ENCODE measurements around the gene SLC16A3. TPM values are rescaled to one million over a fixed set of nuclear protein-coding genes. Genes with fewer than 3 reads are reported as not detected.

SLC16A3 gene
- total and polyA plus RNA-seq, 2 experiments from 2014 or later, result 63.2 to 313 TPM

GRCh38 chr17:82269882-82270500 is 41.1 kb downstream of the SLC16A3 start:
- DNase-seq (ENCODE audit: low read depth in 1 of 2, low spot score in 1 of 2), result no peak
- no peak for TF ChIP-seq CTCF (IDR thresholded peaks at IDR 0.05; ENCODE audit: low read depth, low read length)
- Histone ChIP-seq H3K9me3 (ENCODE audit: low read depth) (no peaks in the 10 kb centered on the region), H3K36me3 (peaks cover 26% of the 10 kb centered on the region), H3K27ac (no peak overlapping the region), H3K4me3 (no peak overlapping the region), H3K27me3 (no peaks in the 10 kb centered on the region), H3K4me1 (ENCODE audit: low read depth) (peaks cover 48% of the 10 kb centered on the region)

DNA sequence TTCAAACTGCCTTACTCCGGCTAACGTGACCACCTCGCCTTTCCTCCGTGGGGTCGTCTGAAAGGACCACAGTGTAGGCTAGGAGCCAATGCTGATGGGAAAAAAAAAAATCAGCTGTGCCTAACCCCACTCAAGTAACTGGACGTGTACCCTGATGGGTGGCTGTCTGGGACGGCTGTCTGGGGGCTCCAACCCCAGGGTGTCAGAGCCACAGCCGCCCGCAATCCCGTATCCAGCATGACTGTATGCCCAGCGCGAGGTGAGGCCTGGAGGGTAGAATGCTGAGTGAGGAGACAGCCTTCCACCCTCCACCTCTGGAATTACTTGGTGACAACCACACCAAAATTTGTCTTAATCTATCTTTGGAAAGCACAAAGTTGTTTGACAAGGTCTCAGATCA is 41.8 kb downstream of the SLC16A3 start:
- peaks cover 48% of the 10 kb centered on the region for H3K4me1 ChIP-seq (ENCODE audit: low read depth)
- DNase-seq (ENCODE audit: low read depth in 1 of 2, low spot score in 1 of 2), result no peak
- H3K27me3 ChIP-seq, result no peaks in the 10 kb centered on the region
- H3K36me3 ChIP-seq, result peaks cover 19% of the 10 kb centered on the region
- no peak overlapping the region for H3K4me3 ChIP-seq
- no peak overlapping the region for H3K27ac ChIP-seq
- TF ChIP-seq CTCF (IDR thresholded peaks at IDR 0.05; ENCODE audit: low read depth, low read length), result no peak
- H3K9me3 ChIP-seq (ENCODE audit: low read depth), result no peaks in the 10 kb centered on the region

- H3K9me3 ChIP-seq (ENCODE audit: low read depth), result no peaks in the 10 kb centered on the region
Measured at GRCh38 chr17:82271401-82271800, 42.6 kb downstream of the SLC16A3 start.

DNA sequence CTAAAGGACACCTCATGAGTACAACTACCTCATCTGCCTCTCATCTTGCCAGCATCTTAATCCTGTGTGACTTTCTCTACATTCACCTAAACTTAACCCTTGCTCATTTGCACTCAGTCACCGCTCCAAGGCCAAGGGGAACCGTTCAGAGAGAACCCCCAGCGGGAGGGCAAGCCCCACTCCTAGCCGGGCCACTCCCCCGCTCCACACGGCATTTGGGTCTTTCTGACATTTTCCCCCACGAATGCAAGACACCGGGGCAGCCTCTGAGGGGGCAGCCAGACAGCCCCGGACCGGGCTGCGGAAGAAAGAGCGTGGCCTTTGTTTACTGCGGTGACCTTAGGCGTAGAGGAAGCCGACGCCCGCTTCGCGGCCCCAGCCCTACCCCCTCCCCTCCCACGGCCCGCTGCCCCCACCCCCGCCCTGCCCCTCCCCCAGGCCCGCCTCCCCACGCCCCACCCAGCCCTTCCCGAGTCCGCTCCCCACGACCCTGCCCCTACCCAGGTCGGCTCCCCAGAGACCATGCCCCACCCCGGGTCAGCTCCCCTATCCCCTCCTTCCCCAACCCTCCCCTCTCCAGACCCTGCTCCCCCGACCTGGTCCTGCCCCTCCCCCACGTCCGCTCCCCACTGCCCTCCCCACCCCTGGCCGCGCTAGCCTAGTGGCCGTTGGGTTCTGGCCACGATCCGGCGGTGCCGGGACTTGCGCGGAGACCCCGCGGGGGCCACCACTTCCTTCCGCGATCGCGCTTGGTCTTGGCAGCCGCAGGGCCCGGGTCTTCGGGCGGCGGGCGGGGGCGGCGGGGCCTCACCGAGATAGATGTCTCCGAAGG is 43.9 kb downstream of the SLC16A3 start:
- TF ChIP-seq CTCF (IDR thresholded peaks at IDR 0.05; ENCODE audit: low read depth, low read length), result no peak
- peak overlapping the region; percentile 92 for H3K4me3 ChIP-seq
- no peaks in the 10 kb centered on the region for H3K9me3 ChIP-seq (ENCODE audit: low read depth)
- peaks cover 34% of the 10 kb centered on the region for H3K4me1 ChIP-seq (ENCODE audit: low read depth)
- H3K27me3 ChIP-seq, result no peaks in the 10 kb centered on the region
- peaks cover 13% of the 10 kb centered on the region for H3K36me3 ChIP-seq
- peak overlapping the region; percentile 100 for H3K27ac ChIP-seq
- DNase-seq (ENCODE audit: low read depth in 1 of 2, low spot score in 1 of 2), result peak in 1 of 2 donors; percentile 23

More at GRCh38 chr17:82271401-82271800, 42.6 kb downstream of the SLC16A3 start:
- H3K27ac ChIP-seq, result no peak overlapping the region
- H3K4me3 ChIP-seq, result peak overlapping the region; percentile 92
- no peak for TF ChIP-seq CTCF (IDR thresholded peaks at IDR 0.05; ENCODE audit: low read depth, low read length)
- peaks cover 15% of the 10 kb centered on the region for H3K36me3 ChIP-seq
- H3K27me3 ChIP-seq, result no peaks in the 10 kb centered on the region
- DNase-seq (ENCODE audit: low read depth in 1 of 2, low spot score in 1 of 2), result no peak
- peaks cover 47% of the 10 kb centered on the region for H3K4me1 ChIP-seq (ENCODE audit: low read depth)

DNA sequence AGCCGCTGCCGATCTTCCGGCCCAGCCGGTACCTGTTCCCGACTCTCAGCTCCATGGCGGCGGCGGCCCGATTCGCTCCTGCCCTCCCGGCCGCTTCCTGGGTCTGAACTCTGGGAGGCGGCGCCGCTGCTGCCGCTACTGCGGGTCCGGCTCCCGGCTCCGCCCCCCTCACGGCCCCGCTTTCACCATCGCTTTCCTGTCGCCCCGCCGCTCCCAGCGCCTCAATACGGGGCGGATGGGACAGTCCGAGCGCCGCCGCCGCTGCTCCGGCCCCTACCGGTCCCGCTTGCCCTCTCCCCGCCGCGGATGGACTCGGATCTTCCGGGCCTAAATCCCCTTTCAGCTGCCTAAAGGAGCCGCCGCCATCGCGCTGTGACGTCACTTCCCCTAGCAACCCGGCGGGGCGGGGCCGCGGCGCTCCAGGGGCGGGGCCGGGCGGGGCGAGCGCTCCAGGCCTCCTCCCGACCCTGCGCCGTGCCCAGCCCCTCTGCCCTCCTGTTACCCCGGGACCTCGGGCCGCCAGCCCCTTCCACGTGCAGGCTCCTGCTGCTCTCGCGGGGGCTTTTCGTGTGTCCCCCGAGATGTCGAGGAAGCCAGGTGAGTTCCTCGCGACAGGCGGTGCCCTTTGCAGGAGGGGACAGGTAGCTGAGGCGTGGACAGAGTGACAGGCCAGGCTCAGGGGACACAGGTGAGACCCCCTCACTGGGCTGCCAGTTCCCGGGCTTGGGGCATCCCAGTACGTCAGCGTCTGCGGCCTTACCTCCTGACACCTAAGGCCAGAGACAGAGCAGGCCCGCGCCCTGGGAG is 44.7 kb downstream of the SLC16A3 start, which contains the start of gene CSNK1D:
TSS of gene CSNK1D (minus strand) at position 374 of the 807 bp plus-strand sequence. CDS start at position 55, 319 bp downstream.
- H3K4me3 ChIP-seq, result peak within 1 kb of the TSS; percentile 92
- peaks cover 26% of the 10 kb centered on the region for H3K4me1 ChIP-seq (ENCODE audit: low read depth)
- peaks cover 8% of the 10 kb centered on the region for H3K36me3 ChIP-seq
- DNase-seq (ENCODE audit: low read depth in 1 of 2, low spot score in 1 of 2), result peak; percentile 91 to 96
- H3K27me3 ChIP-seq, result no peaks in the 10 kb centered on the region
- TF ChIP-seq CTCF (IDR thresholded peaks at IDR 0.05; ENCODE audit: low read depth, low read length), result no peak
- no peaks in the 10 kb centered on the region for H3K9me3 ChIP-seq (ENCODE audit: low read depth)
- H3K27ac ChIP-seq, result peak within 1 kb of the TSS; percentile 100

Data from cardiac muscle cell (in vitro differentiated cells and primary cell).